Peyer's patch (tissue), 4 donors: ENCODE data around the gene ZFYVE9.

Source experiments
- POLR2A ChIP-seq, 2 donors: fragments of 450-650 bp; IDR thresholded peaks; one replicate each; pipeline ENCODE4 v1.5.1; 2017; ENCODE audit warnings: antibody characterized with exemption in 2 of 2, mild to moderate bottlenecking in 2 of 2, moderate library complexity in 2 of 2
- TF ChIP-seq, protein P1 (sequence below), 6 experiments: fragments of 450-650 bp in 4 of 6; fragments of 200-600 bp in 2 of 6; sonication (generic) in 1 of 6; IDR thresholded peaks; one replicate each; pipeline ENCODE4 v1.5.1; 2017 to 2019; ENCODE audit warnings: antibody characterized with exemption in 6 of 6, mild to moderate bottlenecking in 3 of 6, moderate library complexity in 1 of 6

- TF ChIP-seq, protein P1, sequence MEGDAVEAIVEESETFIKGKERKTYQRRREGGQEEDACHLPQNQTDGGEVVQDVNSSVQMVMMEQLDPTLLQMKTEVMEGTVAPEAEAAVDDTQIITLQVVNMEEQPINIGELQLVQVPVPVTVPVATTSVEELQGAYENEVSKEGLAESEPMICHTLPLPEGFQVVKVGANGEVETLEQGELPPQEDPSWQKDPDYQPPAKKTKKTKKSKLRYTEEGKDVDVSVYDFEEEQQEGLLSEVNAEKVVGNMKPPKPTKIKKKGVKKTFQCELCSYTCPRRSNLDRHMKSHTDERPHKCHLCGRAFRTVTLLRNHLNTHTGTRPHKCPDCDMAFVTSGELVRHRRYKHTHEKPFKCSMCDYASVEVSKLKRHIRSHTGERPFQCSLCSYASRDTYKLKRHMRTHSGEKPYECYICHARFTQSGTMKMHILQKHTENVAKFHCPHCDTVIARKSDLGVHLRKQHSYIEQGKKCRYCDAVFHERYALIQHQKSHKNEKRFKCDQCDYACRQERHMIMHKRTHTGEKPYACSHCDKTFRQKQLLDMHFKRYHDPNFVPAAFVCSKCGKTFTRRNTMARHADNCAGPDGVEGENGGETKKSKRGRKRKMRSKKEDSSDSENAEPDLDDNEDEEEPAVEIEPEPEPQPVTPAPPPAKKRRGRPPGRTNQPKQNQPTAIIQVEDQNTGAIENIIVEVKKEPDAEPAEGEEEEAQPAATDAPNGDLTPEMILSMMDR (IDR thresholded peaks at IDR 0.05), result no peak
- no peak for TF ChIP-seq POLR2A (IDR thresholded peaks at IDR 0.05)
These were observed 44.6 kb downstream of the ZFYVE9 start for GRCh38 chr1:52186449-52186848.
